Measurements from ENCODE around the gene PRDM13.

- TF ChIP-seq BCL3 (IDR thresholded peaks at IDR 0.05) (no peak), REST (IDR thresholded peaks at IDR 0.05) (no peak)
Measured at GRCh38 chr6:99606656-99607415, at the start of gene PRDM13.

Data from A549 (cell line).